ENCODE measurements around the gene CERS1.

GRCh38 chr19:18848878-18849661 lies 46.9 kb downstream of the CERS1 start:
- TF ChIP-seq CTCF (IDR thresholded peaks at IDR 0.05) (no peak), POLR2A (IDR thresholded peaks at IDR 0.05) (no peak)
